ENCODE measurements around the gene SEC16A.

The SEC16A gene

GRCh38 chr9:136476369-136477150, 6.3 kb downstream of the SEC16A start:
- CTCF ChIA-PET = no interaction called here

GRCh38 chr9:136474974-136475865, 7.6 kb downstream of the SEC16A start:
- POLR2A ChIA-PET = no interaction called here
- no peak for TF ChIP-seq BHLHE40 (IDR thresholded peaks at IDR 0.05; ENCODE audit: borderline replicate concordance)
- TF ChIP-seq L3MBTL2 (conservative IDR thresholded peaks at IDR 0.05) = no peak
- TF ChIP-seq PKNOX1 (IDR thresholded peaks at IDR 0.05) = no peak
- TF ChIP-seq TARDBP (IDR thresholded peaks at IDR 0.05) = no peak
- no peak for TF ChIP-seq LEF1 (IDR thresholded peaks at IDR 0.05; ENCODE audit: borderline replicate concordance)
- TF ChIP-seq FOXA1 (IDR thresholded peaks at IDR 0.05) = no peak
- no peak for TF ChIP-seq NFRKB (IDR thresholded peaks at IDR 0.05)
- TF ChIP-seq ARNT (IDR thresholded peaks at IDR 0.05) = no peak
- no peak for TF ChIP-seq SP1 (IDR thresholded peaks at IDR 0.05)
- TF ChIP-seq ELF4 (IDR thresholded peaks at IDR 0.05) = no peak
- no peak for TF ChIP-seq FOXK2 (IDR thresholded peaks at IDR 0.05)
- no peak for TF ChIP-seq SUZ12 (IDR thresholded peaks at IDR 0.05)
- TF ChIP-seq FOXM1 (IDR thresholded peaks at IDR 0.05; ENCODE audit: borderline replicate concordance) = no peak
- no peak for TF ChIP-seq ZNF384 (IDR thresholded peaks at IDR 0.05)
- no peak for TF ChIP-seq CTBP1 (IDR thresholded peaks at IDR 0.05; ENCODE audit: borderline replicate concordance)
- TF ChIP-seq HDGF (IDR thresholded peaks at IDR 0.05; ENCODE audit: borderline replicate concordance) = no peak
- CTCF ChIA-PET = no interaction called here
- no peak for DNase-seq (ENCODE audit: extremely low spot score)

More at GRCh38 chr9:136476369-136477150, 6.3 kb downstream of the SEC16A start:
- POLR2A ChIA-PET = no interaction called here
- DNase-seq (ENCODE audit: extremely low spot score) = no peak
- TF ChIP-seq ZNF384 (IDR thresholded peaks at IDR 0.05) = no peak
- no peak for TF ChIP-seq NFRKB (IDR thresholded peaks at IDR 0.05)
- no peak for TF ChIP-seq PKNOX1 (IDR thresholded peaks at IDR 0.05)
- TF ChIP-seq FOXK2 (IDR thresholded peaks at IDR 0.05) = no peak
- TF ChIP-seq HDGF (IDR thresholded peaks at IDR 0.05; ENCODE audit: borderline replicate concordance) = no peak
- TF ChIP-seq L3MBTL2 (conservative IDR thresholded peaks at IDR 0.05) = no peak
- no peak for TF ChIP-seq CTBP1 (IDR thresholded peaks at IDR 0.05; ENCODE audit: borderline replicate concordance)
- no peak for TF ChIP-seq SP1 (IDR thresholded peaks at IDR 0.05)
- no peak for TF ChIP-seq SUZ12 (IDR thresholded peaks at IDR 0.05)
- TF ChIP-seq TARDBP (IDR thresholded peaks at IDR 0.05) = no peak
- no peak for TF ChIP-seq BHLHE40 (IDR thresholded peaks at IDR 0.05; ENCODE audit: borderline replicate concordance)
- no peak for TF ChIP-seq ELF4 (IDR thresholded peaks at IDR 0.05)
- no peak for TF ChIP-seq FOXA1 (IDR thresholded peaks at IDR 0.05)
- no peak for TF ChIP-seq ARNT (IDR thresholded peaks at IDR 0.05)
- no peak for TF ChIP-seq LEF1 (IDR thresholded peaks at IDR 0.05; ENCODE audit: borderline replicate concordance)
- no peak for TF ChIP-seq FOXM1 (IDR thresholded peaks at IDR 0.05; ENCODE audit: borderline replicate concordance)

GRCh38 chr9:136474021-136474640, 8.7 kb downstream of the SEC16A start:
- no peak for TF ChIP-seq BHLHE40 (IDR thresholded peaks at IDR 0.05; ENCODE audit: borderline replicate concordance)
- TF ChIP-seq HDGF (IDR thresholded peaks at IDR 0.05; ENCODE audit: borderline replicate concordance) = no peak
- TF ChIP-seq FOXK2 (IDR thresholded peaks at IDR 0.05) = no peak
- ChIA-PET CTCF (no interaction called here), POLR2A (no interaction called here)
- no peak for DNase-seq (ENCODE audit: extremely low spot score)

GRCh38 chr9:136473354-136473721, 9.5 kb downstream of the SEC16A start:
- POLR2A ChIA-PET = no interaction called here
- TF ChIP-seq FOXK2 (IDR thresholded peaks at IDR 0.05) (no peak), ARNT (IDR thresholded peaks at IDR 0.05) (no peak), SP1 (IDR thresholded peaks at IDR 0.05) (no peak), HDGF (IDR thresholded peaks at IDR 0.05; ENCODE audit: borderline replicate concordance) (no peak), PKNOX1 (IDR thresholded peaks at IDR 0.05) (no peak), FOXM1 (IDR thresholded peaks at IDR 0.05; ENCODE audit: borderline replicate concordance) (no peak), NFRKB (IDR thresholded peaks at IDR 0.05) (no peak), L3MBTL2 (conservative IDR thresholded peaks at IDR 0.05) (no peak), SUZ12 (IDR thresholded peaks at IDR 0.05) (no peak), ELF4 (IDR thresholded peaks at IDR 0.05) (no peak), LEF1 (IDR thresholded peaks at IDR 0.05; ENCODE audit: borderline replicate concordance) (no peak), FOXA1 (IDR thresholded peaks at IDR 0.05) (no peak), BHLHE40 (IDR thresholded peaks at IDR 0.05; ENCODE audit: borderline replicate concordance) (no peak), ZNF384 (IDR thresholded peaks at IDR 0.05) (no peak), CTBP1 (IDR thresholded peaks at IDR 0.05; ENCODE audit: borderline replicate concordance) (no peak), TARDBP (IDR thresholded peaks at IDR 0.05) (no peak)

More at GRCh38 chr9:136473354-136473721, 9.5 kb downstream of the SEC16A start:
- DNase-seq (ENCODE audit: extremely low spot score) = no peak
- CTCF ChIA-PET = no interaction called here

Measured in HEK293T (cell line).